NCI-H1436 (cell line): ENCODE results near the gene LRCH1.

Source experiments
- DNase-seq: peaks from one replicate; lab custom pipeline; 2025; lab: John Stamatoyannopoulos, UW

The LRCH1 gene

DNA sequence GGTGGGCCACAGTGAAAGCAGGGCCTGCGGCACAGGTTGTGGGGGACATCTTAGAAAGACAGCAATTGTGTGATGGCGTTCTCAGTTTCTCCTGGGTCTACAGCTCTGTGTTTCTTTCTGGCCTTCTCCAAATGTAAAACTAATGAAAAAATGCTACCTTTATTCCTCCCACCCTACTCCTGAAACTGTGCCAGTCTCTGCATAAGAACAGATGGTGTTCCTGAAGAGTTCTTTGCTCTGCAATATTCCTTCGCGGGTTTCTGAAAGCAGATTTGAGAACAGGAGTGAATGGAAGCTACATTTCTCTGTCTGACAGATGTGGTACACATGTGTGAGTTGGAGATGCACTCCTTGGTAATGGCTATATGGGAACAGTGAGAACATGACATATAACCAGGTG is 18.0 kb upstream of the LRCH1 start:
- DNase-seq: no peak

DNA sequence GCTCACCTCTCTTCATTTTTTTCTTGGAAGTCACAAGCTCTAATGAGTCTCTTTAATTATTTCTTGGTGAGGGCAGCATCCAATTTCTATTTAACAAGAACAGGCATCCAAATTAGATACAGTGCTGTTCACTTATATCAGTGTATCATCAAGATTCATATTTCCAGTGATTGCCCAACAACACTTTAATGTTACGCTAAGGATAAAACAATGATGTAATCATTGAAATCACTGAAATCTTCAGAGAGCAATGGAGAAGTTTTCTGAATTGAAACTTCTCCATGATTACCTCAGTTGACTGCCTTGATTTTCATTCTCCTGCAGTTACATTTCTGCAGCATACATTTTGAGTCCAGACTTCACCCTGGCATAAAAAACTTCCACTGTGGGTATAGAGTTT is 17.1 kb upstream of the LRCH1 start:
- DNase-seq: no peak

DNA sequence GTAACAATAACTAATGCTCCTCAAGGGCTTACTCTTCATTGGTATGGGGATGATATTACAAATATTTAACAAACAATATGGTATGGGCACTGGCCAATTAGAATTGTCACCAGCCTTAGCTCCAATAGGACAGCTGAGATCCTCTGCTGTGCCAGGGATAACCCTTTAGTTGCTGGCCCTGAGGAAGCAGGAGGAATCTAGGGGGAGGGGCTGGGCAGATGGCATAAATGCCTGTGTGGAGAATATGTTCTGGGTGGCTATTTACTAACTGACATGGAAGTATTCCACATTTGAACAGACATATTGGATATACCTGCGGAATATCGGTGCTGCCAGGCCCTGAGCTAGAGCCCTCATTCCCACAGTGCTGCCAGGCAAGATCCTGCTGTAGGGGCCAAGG is 16.6 kb upstream of the LRCH1 start:
- no peak for DNase-seq

DNA sequence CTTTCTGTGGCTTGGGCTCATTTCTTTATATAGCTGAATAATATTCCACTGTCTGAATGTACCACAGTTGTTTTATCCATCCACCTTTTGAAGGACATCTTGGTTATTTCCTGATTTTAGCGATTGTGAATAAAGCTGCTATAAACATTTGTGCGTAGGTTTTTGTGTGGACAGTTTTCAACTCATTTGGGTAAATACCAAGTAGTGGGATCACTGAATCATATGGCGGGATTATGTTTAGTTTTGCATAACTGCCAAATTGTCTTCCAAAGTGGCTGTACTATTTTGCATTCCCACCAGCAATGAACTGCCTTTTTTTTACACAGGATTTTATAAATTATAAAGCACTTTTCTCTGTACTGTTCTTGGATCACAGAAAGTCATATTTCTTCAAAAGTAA is 13.7 kb upstream of the LRCH1 start:
- no peak for DNase-seq

DNA sequence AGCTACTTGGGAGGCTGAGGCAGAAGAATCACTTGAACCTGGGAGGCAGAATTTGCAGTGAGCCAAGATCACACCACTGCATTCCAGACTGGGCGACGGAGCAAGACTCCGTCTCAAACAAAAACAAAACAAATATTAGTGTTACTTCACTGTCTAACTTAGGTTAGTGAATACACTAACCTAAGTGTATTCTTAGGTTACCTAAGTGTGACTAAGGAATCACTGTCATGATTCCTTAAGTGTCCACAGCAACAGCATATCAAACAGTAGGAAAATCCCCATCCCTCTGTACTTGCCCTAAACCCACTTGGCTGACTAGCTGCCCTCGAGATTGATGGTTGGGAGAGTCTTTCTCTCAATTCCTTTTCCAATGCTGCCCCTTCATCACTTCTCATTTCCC is 11.8 kb upstream of the LRCH1 start:
- DNase-seq: no peak

DNA sequence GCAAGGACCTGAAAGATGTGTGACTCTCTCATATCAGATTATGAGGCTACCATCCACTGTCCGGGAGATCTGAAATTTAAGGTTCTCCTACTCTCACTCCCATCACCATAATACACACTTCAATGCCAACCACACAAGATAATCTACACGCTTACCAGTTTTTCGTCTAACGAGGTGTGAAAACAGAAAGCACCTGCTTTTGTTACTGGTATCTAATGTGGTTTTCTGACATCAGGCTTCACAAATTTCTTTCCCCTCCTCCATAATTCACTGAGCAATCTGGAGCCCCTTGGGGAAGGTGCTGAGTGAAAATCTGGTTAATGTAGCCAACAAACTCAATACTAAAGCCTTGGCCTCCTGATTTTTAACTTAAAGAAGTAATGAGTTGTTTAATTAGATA is 10.1 kb upstream of the LRCH1 start:
- no peak for DNase-seq

DNA sequence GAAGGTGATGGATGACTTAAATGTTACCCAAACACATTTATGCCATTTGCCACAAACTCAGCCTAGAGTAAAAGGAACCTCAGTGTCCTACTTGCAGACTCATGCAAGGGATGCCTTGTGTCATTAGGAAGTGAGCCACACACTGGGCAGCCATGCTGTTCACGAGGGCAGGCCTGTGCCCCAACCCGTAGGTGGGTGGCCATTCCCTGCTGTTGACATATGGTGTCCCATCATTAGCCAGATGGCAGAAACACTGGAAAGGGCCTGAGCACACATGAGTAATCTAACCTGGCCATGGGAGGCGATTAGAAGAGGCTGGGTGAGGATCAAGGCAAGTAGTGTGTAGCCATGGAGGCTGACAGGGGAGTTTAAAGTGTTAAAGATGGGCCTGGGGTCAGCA is 9.7 kb upstream of the LRCH1 start:
- DNase-seq: no peak

DNA sequence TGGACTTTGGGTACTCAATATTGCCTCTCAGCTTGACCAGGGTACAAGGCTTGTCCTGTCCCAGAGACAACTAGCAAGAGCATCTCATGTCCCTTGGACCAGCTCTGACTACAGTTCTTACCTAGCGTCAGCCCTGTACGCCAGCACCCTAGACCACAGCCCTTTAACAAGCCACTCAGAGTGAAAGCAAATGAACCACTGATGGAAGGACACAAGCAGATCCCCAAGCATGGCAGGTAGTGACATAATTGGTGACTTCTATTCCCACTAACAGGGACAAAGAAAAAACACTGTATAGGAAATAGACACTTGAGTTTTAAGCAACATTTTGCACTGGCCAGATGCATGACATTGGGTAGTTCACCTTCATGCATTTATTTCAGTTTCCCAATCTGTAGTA is 8.8 kb upstream of the LRCH1 start:
- no peak for DNase-seq

DNA sequence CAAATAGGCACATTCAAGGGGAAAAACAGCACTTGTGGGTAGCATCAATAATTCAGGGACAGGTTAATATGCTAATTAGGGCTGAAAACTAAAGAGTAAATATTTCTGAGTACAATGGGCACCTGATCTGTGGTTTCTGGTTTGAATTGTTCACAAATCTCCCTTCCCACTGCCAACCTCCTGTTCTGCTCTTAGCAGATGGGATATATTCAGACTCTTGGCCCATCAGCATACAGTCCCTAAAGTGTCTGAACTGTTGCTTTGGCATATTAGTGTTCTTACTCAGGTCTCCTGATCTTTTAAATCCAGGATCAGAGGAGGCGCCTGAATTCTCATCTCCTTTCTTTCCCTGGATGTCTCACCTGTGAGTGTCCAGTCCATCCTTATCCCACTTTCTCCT is 8.2 kb upstream of the LRCH1 start:
- no peak for DNase-seq

DNA sequence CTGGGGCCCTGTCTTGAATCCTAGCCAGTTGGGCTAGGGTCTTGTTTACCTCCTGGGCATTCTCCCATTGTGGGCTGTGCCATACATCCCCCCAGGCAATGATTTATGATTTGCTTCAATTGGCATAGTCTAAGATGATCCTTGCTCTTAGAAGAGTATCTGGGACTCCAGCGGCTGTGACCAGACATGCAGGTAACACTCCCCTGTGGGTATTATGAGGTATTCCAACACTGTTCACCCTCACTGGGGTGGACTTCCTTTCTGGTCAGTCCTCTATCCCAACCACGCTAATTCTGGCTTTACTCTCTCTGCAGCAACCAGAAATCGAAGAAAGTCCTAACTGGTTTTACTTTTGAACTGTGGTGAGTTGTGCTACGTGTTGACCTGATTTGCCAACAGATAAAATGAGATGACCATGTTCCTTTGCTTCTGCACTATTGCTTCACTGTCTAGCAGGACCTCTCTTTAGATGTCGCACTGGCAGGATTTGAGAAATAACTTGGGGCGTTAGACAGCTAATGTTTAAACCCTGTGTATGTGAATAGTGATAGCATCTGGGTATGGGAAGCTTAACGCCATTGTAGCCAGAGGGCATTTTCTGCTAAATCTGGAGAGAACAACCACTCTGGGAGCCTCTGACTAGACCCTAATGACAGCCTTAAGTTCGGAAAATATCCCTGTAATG is 6.7 kb upstream of the LRCH1 start:
- no peak for DNase-seq

DNA sequence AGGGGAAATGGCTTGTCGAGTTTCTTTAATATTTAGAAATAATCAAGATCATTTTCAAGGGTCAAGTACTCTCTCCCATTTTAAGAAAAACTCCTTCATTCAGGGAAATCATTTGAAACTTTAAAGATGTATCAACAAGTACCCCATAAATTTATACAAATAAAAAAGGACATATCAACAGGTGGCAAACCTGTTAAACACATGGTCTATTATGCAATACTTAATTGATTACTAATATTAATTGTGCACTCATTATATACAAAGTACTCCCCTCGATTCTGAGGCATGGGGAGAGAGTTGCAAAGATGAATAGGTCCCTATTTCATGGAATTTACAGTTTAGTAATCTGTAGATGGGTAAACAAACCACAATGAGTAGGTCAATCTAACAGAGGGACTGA is 2.1 kb upstream of the LRCH1 start:
- DNase-seq: no peak

DNA sequence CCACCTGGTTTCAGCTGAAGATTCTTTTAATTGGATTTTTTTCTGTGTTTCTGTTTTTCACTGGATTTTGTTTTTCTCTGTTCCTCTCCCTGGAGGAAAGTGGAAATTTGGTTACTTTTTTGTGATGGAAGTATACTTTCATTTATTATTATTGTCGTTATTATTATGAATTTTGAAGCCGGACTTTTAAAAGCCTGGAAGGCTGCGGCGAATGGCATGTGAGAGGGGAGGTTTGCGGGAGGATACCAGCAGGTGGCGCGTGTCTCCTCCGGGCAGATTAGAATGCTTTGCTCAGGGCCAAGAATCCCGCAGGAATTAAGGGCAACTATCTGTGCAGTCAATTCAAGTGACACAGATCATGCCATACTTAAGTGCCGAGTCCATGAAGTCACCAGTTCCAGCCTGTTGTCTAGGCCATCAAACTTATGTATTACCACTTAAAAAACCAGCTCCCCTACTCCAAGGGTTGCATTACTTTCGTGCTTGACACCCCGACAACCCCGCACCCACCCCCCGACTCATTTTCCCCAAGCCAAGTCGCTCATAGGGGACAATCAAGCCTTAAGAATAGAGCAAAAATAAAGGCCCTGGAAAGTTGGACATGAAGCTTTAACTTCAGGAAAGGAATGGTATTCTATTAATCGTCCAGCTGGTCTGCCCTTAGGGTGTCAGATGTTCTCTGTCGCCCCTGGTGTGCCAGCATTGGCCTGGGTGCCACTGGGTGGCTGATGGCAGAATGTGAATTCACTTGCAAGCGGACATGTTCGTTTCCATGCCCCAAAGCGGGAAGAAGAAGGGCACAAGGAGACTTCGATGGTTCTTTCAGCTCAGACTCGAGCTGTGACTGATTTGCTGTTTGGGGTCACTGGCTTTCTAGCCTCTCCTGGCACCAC is 1.3 kb upstream of the LRCH1 start:
- DNase-seq: peak; percentile 36

DNA sequence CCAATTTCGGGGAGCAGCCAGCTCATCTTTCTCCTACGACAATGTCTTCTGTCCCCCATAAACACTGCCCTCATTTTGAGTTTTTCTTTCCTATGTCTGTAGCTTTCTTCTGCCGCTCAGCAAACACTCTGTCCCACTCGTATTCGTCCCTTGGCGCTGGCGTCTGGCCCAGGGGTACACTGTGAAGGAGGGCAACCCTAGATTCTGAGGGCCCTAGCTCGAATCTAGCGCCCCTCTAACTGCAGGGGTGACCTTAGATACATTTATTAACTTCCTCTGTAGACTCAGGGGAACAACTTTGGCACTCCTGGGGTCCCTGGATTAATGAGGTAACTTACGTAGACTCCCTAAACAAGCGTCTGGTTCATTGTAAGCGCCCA is 677 bp upstream of the LRCH1 start:
- no peak for DNase-seq

DNA sequence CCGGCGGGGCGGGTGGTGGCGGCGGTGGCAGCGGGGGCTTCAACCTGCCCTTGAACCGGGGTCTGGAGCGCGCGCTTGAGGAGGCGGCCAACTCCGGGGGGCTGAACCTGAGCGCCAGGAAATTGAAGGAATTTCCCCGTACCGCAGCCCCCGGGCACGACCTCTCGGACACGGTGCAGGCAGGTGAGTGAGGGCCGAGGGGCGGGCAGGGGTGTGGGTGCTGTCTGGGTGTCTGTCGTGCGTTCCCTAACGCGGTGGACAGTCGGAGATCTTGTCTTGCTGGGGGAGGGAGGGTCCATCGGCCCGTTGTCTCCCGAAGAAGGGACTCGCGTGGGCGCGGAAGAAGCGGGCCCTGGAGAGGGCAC is 533 bp downstream of the LRCH1 start:
- no peak for DNase-seq

DNA sequence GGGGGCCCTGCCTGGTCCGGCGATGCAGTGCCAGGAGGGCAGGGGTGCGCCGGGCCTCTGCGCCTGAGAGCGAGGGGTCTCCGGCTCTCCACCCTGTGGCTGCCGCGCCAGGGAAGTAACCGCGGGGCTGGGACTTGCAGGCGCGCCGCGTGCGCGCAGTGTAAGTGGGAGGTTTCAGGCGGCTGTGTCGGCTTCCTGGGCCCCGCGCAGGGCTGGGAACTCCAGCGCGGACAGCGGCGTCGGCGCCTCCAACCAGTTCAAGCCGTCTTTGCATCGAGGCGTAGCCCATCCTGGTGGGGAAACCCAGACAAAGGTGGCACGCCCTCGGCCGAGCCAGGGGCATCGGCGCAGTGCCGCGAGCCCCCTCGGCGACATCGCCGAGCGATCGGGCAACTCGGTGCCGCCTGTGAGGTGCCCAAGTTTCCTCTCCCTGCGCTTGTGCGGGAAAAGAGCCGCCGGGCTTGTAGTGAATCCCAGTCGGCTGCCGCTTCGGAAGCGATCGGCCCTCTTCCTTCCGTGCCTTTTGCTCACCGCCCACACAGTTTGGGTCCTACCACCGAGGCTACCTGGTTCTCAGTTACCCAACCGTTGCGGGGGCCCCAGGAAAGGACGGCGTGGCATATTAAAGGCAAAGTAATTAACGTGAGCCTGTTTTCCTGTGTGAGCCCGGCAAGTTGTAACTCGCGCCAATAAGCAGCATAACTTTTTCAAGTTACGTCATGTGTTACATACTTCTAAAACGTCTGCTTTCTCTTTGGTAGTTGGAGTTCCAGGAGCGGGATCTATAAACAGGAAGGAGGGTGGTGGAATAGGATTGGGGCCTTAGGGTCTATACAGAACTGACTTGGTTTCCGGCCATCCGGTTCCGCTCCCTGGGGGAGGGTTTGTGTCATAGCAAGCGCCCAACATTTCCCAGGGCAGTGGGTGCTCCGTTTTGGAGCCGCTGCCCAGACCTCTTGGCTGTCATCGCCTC is 1.2 kb downstream of the LRCH1 start:
- no peak for DNase-seq

DNA sequence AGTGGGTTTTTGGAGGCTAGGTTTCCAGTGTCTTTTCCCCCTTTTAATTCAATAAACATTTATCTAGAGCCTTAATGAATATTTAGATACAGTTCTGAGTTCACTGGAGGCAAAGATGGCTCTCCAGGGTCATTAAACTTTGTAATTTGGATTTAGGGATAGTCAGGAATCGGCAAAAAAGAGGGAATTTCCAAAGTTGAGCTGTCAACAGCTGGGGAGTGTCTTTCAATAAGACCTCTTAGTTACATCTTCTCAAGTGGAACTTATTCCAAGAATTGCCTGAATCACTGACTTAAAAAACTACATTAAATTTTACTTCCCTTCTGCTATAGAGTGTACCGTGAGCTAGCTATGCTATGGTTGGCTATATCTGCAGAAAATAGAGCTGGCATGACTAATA is 2.0 kb downstream of the LRCH1 start:
- no peak for DNase-seq

DNA sequence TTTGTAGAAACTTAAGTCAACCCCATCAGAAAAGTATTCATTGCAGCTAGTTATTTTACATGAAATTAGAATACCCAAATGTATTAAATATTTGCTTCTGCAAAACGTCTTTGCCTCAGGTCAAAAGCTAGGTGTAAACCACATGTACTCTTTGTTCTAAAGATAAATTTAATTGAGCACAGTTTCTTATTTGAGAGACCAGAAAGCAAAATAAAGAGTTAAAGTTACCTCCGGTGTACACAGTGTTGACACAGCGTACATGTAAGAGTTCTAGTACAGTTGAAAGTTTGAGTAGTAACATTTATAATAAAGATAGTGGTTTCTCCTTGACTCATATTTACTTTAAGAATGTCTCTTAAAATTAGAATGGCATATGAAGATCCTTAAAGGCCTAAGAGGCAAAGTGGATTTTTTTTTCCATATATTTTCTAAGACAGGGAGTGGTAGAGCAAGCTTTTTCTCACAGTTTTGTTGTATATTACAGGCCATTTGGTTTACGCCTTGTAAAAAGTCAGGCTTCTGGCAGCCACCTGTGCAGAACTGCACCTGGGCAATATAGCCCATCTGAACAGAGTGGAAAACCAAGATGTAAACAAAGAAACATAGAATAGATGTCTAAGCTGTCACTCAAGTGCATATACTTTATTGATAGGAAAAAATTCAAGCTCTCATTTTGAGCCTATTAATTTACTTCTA is 2.9 kb downstream of the LRCH1 start:
- no peak for DNase-seq

DNA sequence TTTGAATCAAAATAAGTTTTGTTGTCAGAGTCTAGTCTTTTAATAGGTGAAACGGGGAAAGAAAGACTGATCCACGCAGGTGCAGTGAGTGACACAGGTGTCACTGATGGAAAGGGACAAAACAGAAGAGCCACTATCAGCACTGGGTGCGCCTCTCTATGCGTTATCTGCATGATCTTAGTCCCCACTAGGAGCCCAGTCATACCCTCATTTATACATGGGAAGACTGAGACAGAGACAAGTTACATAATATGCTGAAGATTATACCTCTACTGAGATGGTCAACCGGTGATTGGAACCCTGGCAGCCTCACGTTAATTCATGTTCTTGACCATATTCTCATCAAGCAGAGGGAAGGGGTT is 3.4 kb downstream of the LRCH1 start:
- no peak for DNase-seq

DNA sequence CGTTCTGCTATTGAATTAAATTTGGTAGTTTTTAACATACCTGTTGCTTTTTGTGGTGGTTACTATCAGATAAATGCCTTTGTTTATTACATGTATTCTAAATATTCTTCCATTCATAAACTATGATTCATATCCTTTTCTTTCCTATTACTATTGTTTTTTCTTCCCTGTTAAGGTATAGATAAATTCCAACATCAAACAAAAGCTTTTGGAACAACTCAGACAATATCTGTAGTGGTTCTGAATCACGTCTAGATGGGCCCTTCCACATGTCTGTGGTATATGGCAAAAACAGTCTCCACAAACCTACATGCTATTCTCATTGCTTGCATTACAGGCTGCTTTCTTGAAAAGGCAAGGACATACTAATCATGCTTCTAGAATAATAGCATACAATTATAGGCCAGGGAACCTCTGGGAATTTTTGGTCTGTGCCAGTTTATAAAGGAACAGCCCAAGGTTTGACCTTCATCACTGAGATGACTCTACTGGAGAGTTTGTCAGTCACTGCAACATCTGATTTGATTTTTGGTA is 6.4 kb downstream of the LRCH1 start:
- no peak for DNase-seq

DNA sequence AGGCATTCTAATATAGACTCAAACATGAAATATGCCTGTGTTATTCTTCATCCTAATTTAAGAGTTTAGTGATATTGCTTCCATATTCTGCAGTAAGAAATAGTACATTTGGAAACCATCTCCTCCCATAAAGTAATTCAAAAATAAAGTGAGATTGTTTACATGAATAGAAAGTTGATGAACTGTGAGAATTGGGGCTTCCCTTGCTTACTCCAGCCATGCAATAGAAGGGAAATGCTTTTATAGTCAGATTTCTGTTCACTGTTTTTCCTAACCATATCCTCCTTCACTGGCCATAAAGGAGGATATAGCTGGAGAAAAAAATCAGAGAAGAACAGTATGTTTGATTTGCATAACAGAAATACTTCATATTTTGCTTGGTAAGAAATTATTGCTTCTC is 7.8 kb downstream of the LRCH1 start:
- no peak for DNase-seq

DNA sequence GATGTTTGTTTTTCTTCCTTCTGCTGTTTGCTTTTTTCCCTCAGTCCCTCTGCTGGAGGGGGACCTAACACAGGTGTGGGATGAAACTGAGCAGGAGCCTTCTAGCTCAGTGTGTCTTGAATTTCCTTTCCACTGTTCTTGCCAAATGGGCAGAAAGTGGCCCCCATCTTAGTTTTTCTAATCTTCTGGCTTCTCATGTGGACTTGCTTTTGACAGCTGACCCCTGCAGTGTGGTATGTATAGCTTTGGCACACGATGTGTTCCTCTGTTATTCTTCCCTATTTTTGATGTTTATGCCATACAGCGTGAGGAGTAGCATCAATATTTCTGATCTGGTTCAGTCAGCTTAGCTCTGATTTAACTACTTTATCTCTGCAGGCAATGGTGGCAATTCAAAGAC is 8.3 kb downstream of the LRCH1 start:
- no peak for DNase-seq

DNA sequence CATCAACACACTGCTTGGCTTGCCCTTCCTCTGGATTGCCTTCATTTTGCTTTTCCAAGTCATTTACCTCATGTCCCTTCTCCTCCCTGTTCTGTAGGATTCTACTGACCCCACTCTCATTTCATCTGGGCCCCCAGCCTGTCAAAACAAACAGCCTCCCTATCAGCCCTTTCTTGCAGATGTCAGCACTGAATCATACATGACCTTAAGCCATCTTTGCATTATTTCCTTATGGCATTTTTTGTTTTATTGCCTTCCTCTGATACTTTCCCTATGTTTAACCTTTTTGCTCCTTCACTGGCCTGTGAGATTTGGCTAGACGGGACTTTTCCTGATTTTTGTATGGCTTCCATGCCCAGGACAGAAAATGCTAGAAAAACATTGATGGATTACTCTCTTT is 8.7 kb downstream of the LRCH1 start:
- DNase-seq: no peak
